HG02759 (cell line): ENCODE measurements around the gene MTM1.

Experiments
- ATAC-seq: cut with Tn5 transposase; IDR thresholded peaks from one replicate; pipeline ENCODE4 v1.9.1; 2021; ENCODE audit warnings: mild to moderate bottlenecking, moderate library complexity; ENCODE audit not compliant: unreplicated experiment

MTM1 gene

DNA sequence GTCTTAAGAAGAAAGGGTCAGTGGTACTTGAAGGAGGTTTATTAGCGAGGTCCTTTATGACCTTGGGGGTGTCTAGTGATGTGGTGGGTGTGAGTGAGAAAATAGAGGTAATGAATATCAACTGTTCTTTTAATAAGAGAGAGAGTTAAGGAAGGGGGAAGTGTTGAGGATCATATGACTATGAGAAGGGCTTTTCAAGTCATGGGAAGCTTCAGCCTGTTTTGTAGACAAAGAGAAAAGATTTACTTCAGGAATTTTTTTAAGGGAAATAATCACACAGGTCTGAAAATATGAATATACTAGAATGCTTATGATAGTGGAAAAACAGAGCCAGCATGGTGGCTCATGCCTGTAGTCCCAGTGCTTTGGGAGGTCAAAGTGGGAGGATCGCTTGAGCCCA, 83.5 kb downstream of the MTM1 start:
- ATAC-seq: no peak

DNA sequence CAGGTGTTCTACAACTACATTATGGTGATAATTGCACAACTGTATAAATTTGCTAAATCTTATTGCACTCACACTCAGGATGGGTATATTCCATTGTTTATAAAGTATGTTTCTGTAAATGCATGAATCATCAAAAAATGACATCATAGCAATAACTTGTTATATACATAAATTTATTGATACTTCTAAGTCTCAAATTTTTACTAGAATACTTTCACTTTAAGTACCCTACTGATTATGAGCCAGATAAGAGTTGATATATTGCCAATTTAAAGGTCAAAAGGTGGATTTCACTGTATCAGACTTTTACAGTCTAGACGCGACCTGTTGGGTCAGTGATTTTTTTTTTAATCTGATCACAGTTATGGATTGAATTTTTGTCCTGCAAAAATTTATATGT, 87.4 kb downstream of the MTM1 start:
- no peak for ATAC-seq

DNA sequence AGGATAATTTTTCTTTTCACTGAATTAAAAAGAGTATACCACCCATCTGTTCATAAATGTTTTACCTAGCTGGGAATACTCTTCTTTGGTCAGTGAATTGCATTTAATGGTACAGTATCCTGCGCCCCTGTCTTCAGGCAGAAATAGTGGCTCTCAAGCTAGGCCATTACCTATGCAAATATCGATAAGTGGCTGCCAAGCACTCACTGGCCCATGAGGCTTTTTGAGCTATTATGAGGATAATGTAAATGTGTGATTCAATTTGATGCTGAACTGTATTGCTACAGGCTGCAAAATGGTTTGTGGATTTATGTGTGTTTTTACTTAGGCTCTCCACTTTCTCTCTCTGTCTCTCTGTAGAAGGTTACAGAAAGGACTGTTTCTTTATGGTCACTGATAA, 94.7 kb downstream of the MTM1 start:
- no peak for ATAC-seq

DNA sequence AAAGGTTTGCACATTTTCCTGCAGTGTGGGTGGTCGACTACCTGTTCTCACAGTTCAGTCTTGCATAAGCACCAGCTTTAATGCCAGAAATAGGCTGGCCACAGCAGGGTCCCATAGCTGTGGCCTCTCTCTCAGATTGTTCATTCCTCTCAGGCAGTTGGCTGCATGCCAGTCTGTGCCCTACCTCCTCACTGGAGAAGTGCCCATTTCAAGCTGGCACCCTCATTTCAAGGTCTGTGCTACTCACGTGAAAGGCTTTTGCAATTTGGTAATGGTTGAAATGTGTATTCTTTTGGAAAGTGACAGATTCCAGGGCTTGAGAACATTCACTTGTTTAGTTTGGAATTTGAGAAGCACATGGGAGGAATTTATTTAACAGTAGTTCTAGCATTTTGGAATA, 95.9 kb downstream of the MTM1 start:
- ATAC-seq: no peak

DNA sequence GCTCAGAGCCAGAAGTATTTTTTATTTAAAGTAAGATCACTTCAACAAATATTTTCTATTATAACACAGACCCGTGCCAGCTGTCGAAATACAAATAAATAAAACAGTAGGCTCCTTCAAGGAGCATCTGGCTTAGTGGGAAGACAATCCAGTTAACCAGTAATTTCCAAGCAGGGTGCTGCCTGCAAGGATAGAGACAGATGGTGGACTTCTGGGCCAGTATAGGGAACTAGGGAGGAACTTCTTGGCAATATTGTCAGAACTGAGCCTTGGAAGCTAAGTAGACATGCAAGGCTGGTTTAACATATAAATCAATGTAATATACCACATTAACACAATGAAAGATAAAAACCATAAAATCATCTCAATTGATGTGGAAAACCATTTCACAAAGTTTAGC, 107.8 kb downstream of the MTM1 start:
- no peak for ATAC-seq

DNA sequence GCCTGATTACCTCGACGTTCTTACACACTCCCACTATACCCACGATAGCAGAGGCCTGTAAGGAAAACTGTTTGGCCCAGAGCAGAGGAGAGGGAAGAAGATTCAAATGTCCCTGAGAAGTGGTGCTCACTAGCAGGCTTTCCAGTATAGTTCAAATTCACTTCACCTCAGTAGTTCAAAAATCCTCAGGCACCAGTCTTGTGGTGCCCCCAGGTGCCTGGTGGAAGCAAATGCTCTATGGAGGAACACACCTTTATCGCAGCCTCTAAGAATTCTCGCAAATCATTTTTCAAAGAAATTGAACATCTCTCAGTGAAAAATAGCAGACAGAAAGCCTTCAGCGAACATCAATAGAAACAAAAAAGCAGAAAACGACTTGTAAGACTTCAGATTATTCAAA, 112.6 kb downstream of the MTM1 start:
- ATAC-seq: no peak

DNA sequence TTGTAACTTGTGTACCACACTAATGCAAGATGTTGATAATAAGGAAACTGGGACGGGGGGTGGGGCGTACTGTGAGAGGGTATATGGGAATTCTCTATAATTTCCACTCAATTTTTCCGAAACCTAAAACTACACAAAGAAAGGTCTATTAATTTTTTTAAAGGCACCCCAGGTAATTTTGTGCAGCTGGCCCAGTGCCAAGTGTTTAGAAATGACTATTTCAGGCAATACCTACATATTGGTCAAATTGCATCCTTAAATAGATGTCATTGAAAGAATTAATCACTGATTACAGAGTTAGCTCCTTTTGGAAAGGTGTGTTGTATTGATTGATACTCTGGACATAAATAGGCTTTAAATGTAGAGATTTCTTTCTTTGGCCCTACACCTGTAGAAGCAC, 114.7 kb downstream of the MTM1 start:
- ATAC-seq: no peak

DNA sequence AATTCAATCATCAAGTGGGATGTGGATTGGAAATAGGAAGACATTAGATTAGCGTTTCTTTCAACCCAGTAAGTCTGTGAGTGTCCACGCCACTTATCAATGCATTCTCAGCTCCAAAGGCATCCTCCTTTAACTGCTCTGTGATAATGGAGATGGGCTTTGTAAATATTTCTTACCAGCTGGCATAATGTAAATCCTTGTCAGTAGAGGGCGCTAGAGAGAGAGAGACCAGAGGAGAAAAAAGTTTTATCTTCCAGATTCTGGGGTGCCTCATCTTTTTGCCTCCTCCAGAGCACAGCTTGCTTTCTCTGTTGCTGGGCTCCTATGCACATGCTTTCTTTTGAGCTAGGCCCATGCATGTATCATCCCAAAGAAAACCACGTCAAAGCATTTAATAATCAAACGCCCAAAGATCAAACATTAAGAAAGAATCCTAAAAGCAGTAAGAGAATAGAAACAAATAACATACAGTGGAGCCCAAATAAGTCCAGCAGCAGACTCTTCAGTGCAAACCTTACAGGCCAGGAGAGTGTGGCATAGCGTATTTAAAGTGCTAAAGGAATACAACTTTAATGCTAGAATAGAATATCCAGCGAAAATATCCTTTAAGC, 115.2 kb downstream of the MTM1 start:
- no peak for ATAC-seq

DNA sequence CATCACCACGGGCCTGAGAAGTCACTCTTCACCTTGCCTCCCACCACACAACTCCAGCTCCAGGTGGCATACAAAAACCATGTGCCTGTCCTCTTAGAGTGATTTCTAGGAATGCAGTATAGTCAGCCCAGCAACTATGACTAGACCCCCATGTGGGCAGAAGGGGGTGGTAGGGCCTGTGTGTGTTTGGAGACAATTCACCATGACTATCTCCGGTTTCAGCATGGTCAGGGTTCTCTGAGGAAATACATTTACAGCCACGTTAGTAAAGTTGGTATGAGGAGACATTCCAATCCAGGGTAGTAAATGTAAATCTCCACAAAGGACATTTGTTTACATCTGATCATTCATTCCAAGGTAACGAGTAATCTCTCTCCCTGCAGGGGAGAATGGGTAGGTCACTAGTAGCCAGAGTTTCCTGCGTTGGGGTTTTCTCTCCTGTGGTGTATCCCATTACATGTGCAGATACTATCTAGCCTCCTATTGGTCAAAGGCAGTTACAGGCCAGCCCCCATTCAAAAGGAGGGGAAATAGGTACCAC, 120.6 kb downstream of the MTM1 start:
- no peak for ATAC-seq

DNA sequence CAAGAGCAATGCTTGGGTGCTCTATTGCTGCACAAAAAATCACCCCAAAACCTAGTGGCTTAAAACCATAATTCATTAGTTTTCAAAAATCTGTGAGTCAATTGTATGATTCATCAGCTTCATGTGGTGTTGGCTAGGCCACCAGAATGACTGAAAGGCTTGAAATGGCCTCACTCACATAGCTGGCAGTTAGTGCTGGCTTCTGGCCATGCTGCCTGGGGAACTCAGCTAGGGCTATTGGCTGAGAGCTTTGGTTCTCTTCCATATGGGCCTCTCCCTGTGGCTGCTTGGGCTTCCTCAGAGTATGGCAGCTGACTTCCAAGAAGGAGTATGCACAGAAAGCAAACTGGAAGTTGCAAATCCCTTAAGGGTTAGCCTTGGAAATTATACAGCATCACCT, 121.7 kb downstream of the MTM1 start:
- no peak for ATAC-seq

DNA sequence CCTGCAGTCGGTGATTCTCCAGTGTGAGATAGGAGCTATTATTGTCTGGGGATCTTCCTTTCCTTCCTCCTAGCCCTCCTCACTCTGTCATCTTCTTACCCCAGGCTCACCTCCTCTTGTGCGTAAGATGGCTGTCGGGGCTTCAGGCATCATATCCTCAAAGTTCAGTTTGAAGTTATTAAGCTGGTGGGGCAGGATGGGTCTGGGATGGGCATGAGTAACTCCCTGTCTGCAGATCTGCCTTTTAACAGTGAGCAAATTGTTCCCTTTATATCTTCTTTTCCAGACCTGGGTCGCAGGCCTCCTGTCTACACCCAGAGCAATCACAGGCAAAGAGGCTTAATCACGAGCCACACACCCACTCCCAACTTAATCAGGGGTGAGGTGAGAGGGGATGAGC, 123.9 kb downstream of the MTM1 start:
- ATAC-seq: no peak

DNA sequence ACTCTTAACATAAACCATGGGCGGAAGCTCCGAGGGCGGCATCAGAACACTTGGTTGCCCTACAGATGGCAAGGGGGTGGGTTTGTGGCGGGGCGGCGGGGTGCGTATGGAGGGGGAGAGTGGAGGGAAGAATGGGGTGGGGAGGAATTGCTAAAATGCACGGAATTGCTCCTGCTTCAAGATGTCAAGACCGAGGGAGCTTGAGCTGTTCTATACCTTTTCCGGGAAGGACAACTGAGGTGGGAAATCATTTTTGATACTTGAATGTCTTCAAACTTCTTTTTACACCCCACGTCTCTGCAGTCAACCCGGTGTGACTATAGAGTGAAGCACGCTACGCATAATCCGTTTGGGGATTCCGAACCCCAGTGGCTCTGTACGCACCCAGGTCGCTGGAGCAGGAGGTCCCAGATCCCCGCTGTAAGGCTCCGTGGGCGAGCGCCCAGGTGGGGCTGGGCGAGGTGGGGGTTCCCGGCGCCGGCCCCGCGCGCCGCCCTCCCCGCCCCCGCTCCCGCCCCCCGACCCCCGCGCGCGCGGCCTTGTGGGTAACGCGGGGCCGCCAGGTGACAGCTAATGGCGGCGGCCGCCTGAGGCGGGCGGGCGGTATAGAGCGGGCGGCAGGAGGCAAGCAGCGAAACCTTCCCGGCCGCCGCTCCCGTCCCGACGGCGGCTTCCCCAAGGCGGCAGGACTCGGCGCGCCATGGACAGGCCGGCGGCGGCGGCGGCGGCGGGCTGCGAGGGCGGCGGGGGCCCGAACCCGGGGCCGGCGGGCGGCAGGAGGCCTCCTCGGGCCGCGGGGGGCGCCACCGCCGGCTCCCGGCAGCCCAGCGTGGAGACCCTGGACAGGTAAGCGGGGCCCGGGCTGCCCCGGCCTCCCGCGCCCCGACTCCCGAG, 124.7 kb downstream of the MTM1 start, which contains the start of gene MTMR1:
Gene MTMR1, plus strand, starts transcription at position 566 of the 894 bp plus-strand sequence. Its CDS starts 135 bp downstream, at position 701.
- ATAC-seq: peak; percentile 71

DNA sequence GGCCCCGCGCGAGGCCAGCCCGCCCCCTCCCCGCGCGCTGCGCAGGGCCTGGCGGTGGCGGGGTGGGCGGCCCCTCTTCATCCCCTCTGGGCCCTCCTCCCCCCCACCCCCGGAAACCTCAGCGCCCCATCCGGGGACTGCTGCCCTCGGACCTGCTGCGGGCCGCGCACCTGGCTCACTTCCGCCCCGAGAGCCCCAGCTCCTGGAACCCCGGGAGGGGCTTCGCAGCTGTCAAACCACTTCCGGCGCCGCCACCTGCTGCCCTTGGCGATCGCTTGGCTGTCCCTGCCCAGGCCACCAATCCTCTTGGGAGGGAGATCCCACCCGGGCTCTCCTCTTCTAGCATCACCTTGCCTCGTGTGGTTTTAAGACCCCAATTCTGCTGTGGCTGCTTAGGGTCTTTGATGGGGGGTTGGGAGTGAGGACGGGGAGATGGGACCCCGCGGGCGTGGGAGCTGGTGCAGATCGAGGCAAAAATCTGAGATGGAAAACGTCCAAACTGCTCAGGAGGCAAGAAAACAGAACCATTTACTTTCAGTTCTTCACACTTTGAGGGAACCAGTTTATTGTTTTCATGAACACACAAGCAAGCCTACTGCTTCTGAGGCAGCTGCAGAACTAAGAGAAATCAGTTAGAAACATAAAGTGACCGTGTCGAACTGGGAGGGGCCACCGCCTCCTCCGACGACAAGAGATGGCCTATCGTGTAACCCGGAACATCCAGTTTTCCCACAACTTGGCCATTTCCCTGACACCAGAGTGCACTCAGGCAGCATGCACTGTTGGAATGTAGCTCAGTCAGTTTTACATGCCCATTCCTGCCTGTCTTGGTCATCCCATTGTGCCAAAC, 125.5 kb downstream of the MTM1 start:
- peak; percentile 72 for ATAC-seq

DNA sequence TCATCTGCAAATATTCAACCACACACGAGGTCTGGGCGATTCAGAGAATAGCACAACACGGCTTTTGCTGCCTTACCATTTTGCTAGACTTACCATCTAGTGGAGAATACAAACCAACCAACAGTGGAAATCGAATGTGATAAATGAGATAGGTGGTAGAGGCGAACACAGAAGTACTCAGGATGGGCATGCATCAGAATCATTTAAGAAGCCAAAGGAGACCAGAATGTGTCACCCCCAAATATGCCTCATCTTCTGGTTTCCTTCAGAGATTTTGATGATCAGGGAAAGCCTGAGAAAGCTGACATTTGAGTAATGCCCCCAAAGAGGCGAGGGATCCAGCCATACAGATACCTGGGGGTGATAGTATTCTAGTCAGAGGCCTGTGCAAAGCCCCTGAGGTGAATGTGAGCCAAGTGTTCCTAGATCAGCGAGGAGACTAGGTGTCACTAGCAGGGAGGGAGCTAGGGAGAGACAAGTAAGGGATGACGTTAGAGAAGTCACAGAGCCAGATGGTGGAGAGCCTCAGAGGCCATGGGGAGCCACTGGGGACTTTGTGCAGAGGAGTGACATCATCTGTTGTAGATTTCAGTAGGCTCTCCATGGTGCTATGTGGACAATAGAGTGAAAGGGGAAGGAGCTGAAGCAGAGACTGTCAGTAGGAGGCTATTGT, 126.5 kb downstream of the MTM1 start:
- no peak for ATAC-seq

DNA sequence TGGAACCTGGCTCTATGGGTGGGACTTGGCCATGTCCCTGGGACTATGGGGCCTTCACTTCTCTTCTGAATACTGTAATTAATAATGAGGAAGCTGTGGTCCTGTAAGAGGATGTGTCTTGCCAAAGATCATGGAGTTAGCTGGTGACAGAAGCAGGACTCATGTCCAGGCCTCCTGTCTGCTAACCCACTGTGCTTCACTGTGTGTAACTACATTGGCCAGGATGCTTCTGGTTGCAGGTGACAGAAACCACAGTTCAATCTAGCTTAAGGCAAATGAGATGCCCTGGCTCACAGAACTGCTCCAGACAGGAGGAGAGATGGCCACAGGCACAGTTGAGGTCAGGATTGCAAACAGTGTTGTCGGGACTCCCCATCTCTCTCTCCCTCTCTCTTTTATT, 127.9 kb downstream of the MTM1 start:
- ATAC-seq: no peak

DNA sequence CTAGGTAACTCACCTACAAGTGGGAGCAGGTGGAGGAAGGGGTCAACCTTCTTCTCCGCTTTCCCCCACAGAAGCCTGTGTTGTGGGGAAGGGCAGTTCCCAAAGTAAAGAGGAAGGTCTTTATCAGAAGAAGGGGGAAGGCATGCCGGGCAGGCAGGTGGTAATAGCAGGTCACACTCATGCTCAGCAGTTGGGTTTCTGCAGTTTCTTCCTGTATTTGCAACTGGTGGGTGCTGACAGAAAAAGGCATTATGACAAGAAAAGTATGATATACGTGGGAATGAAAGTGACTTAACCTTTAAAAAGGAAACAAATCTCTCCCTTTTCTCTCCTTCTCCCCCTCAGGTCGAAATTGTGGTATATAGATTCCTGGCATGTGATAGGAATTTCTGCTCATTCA, 128.4 kb downstream of the MTM1 start:
- ATAC-seq: no peak

DNA sequence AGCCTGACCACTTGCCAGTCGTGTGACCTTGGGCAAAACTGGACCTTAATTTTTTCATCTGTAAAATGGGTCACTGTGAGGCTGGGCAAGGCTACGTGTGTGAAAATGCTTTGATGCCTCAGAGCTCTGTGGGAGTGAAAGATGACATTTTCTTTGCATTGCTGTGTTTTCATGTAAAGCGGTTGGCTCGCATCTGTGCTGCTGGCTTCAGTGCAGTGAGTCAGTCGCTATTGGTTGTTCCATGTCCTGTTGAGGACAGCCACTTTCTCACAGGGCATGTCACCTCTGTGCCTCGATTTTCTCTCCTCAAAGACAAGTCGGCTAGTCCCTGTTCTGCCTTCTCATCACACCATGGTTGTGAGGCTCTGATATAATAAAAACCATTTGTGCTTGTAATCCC, 129.2 kb downstream of the MTM1 start:
- no peak for ATAC-seq

DNA sequence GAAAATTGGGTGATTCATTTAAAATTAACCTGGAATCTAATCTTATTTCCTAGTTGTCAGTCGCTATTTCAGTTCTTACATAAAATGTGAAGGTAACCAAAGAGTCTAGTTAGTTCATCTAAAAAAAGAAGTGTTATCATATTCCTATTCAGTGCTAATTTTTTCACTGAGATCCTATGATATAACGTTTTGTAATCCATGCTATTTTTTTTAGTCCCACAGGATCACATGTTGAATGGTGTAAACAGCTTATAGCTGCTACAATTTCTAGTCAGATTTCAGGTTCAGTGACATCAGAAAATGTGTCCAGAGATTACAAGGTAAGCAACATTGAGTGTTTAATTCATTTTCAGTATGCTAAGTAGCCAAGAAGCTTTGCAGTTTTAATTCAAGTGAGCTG, 130.6 kb downstream of the MTM1 start:
- no peak for ATAC-seq

DNA sequence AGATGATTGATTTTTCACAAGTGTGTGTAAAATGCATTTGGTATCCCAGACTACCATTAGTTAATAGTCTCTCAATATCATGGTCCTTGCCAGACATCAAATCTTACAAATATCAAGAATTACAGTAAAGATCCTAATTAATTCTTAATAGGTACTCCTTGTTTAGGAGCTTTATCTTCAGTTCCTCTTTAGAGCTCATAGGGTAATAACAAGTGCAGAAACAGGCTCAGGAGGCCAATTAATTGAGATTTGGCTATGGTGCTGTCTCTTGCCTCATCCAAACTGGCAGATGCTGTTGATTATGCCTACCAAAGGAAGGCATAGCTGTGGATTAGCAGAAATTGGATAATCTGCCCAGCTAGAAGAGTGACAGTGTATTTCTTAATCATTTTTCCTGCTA, 131.7 kb downstream of the MTM1 start:
- ATAC-seq: no peak

DNA sequence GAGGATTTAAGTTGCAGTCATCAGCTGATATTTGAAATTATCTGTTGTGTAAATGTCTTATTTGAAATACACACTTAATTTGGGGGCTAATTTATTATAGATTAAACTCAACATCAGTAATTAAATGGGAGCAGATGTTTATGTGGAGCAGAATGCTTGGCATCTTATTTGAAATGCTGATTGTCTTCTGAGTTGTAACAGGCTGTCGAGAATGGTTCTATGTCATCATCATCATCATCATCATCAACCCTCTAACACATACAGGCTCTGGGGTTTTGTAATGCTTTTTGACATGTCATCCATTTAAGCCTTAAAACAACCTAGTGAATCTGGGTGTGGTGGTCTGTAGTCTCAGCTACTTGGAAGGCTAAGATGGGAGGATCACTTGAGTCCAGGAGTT, 133.0 kb downstream of the MTM1 start:
- no peak for ATAC-seq
